K562 (cell line): ENCODE measurements around the gene NR1D1. TPM values are rescaled to one million over a fixed set of nuclear protein-coding genes. Genes with fewer than 3 reads are reported as not detected.

Experiments used
- BCOR ChIP-seq: fragments of 450-650 bp; IDR thresholded peaks from 2 replicates; pipeline ENCODE4 v1.6.1; 2016
- BHLHE40 ChIP-seq: IDR thresholded peaks from 2 replicates; pipeline ENCODE4 v1.6.1; 2011; ENCODE audit warnings: low read length, improper control_type of control experiment
- CBFA2T3 ChIP-seq: fragments of 450-650 bp; IDR thresholded peaks from 2 replicates; pipeline ENCODE4 v1.6.1; 2017
- CHD1 ChIP-seq: fragments of 200-600 bp; sonication (generic); IDR thresholded peaks from one replicate; pipeline ENCODE4 v1.6.1; 2012; ENCODE audit warnings: mild to moderate bottlenecking, moderate library complexity, low read length, inconsistent platforms
- DIDO1 ChIP-seq: fragments of 450-650 bp; IDR thresholded peaks from 2 replicates; pipeline ENCODE4 v1.6.1; 2016; ENCODE audit warnings: low read depth, missing biosample characterization, missing genetic modification characterization
- DPF2 ChIP-seq: fragments of 450-650 bp; IDR thresholded peaks from 2 replicates; pipeline ENCODE4 v1.6.1; 2016
- HDAC1 ChIP-seq, 2 experiments: fragments of 450-650 bp; IDR thresholded peaks; 2 replicates each; pipeline ENCODE4 v1.6.1; 2016 to 2017; ENCODE audit warnings: inconsistent platforms in 1 of 2, mild to moderate bottlenecking in 1 of 2, moderate library complexity in 1 of 2
- HDAC6 ChIP-seq: IDR thresholded peaks from 2 replicates; pipeline ENCODE4 v1.6.1; 2012; ENCODE audit warnings: low read depth, mild to moderate bottlenecking, control low read depth, inconsistent platforms, low read length, moderate library complexity
- KHSRP ChIP-seq: fragments of 450-650 bp; IDR thresholded peaks from 2 replicates; pipeline ENCODE4 v1.6.1; 2017
- LEF1 ChIP-seq: fragments of 450-650 bp; IDR thresholded peaks from 2 replicates; pipeline ENCODE4 v1.6.1; 2016; ENCODE audit warnings: mild to moderate bottlenecking
- POLR2B ChIP-seq: fragments of 450-650 bp; IDR thresholded peaks from 2 replicates; pipeline ENCODE4 v1.6.1; 2018; ENCODE audit warnings: low read depth; ENCODE audit not compliant: partially characterized antibody
- SMARCA4 ChIP-seq: fragments of 450-650 bp; IDR thresholded peaks from 2 replicates; pipeline ENCODE4 v1.6.1; 2016
- TRIM24 ChIP-seq, 2 experiments: fragments of 450-650 bp; IDR thresholded peaks; 2 replicates each; pipeline ENCODE4 v1.6.1; 2016
- XRCC5 ChIP-seq: fragments of 200-400 bp; formaldehyde crosslinking; IDR thresholded peaks from 2 replicates; pipeline ENCODE4 v1.6.1; 2017; ENCODE audit warnings: low read depth, mild to moderate bottlenecking, low read length
- ZNF197 ChIP-seq: fragments of 200-800 bp; sonication (Bioruptor generic); IDR thresholded peaks from 2 replicates; pipeline ENCODE4 v1.6.1; 2016; ENCODE audit warnings: low read depth, missing genetic modification characterization, missing compliant biosample characterization
- ZNF280A ChIP-seq: fragments of 450-650 bp; IDR thresholded peaks from 2 replicates; pipeline ENCODE4 v1.6.1; 2018; ENCODE audit warnings: mild to moderate bottlenecking, low read depth; ENCODE audit not compliant: partially characterized antibody
- polyA plus RNA-seq, 8 experiments: library from polyadenylated mRNA; depleted of rRNA in 4 of 8; stranded (reverse) in 5 of 8; unstranded in 3 of 8; fragments of >200 nt; fragmentation: Nextera tagmentation in 2 of 8; fragmentation: Illumina TruSeq in 1 of 8; extraction: Ambion mirVana in 2 of 8; extraction: Trizol in 1 of 8; gene quantifications; 2 replicates each; pipeline versions ENCODE4 v1.2.1 to v1.2.3, GENCODE V29; 2011 to 2014; ENCODE audit warnings: inconsistent platforms in 1 of 8, missing spikeins in 1 of 8
- total RNA-seq, 7 experiments: library from RNA; depleted of rRNA in 6 of 7; stranded (reverse); fragments of >200 nt in 6 of 7; fragmentation: Illumina TruSeq in 2 of 7; extraction: Trizol in 2 of 7; gene quantifications; 2 replicates each; pipeline versions ENCODE4 v1.2.1 to v1.2.3, GENCODE V29; 2011 to 2021; ENCODE audit warnings: low replicate concordance in 1 of 7

NR1D1 gene
- total and polyA plus RNA-seq, 9 of the 15 experiments (the other 6 are each of a cell fraction or from before 2014, with no cell fraction given): 0.25 to 7.7 (median 0.65) TPM

GRCh38 chr17:40139566-40140058 is 39.2 kb upstream of the NR1D1 start (continued):
- TF ChIP-seq HDAC6 (no peak), ZNF197 (CRISPR knock-in tag) (0 out of 2 replicates have a peak, but pooled peaks have one; percentile 26), KHSRP (no peak), HDAC1 (IDR thresholded peaks at IDR 0.05) (peak in 1 of 2 experiments; percentile 92; a peak in 2 of 4 replicates), DPF2 (peak; percentile 52; the same call in 1 of the 2 replicates), BHLHE40 (no peak), SMARCA4 (peak; percentile 48; the same call in 1 of the 2 replicates), CBFA2T3 (peak; percentile 59), ZNF280A (no peak), XRCC5 (peak; percentile 85; the same call in 1 of the 2 replicates), DIDO1 (no peak), CHD1 (peak; percentile 40), POLR2B (peak; percentile 11), LEF1 (0 out of 2 replicates have a peak, but pooled peaks have one; percentile 17), BCOR (peak; percentile 56; the same call in 1 of the 2 replicates), TRIM24 (IDR thresholded peaks at IDR 0.05) (no peak)
